A549 (cell line): ENCODE results near the gene CHRDL1. TPM values are rescaled to one million over a fixed set of nuclear protein-coding genes. Genes with fewer than 3 reads are reported as not detected.

Experiments used
- ATAC-seq, 2 experiments: fragments of 200-7000 bp in 1 of 2; fragments of >200 bp in 1 of 2; cut with Nextera tagmentation in 1 of 2; cut with Tn5 transposase in 1 of 2; 3 replicates each; pipeline versions ENCODE4 v1.8.0 to v1.9.1; 2018 to 2020; ENCODE audit warnings: mild to moderate bottlenecking in 1 of 2, moderate library complexity in 1 of 2
- CTCF ChIA-PET: fragments of 300-600 bp; sonication (Branson Sonifier 250); formaldehyde crosslinking; extraction: SDS; loops from one replicate; lab custom pipeline; 2021; ENCODE audit warnings: antibody characterized with exemption, inconsistent platforms; lab: Yijun Ruan, JAX
- POLR2A ChIA-PET: fragments of 350-600 bp; formaldehyde crosslinking; extraction: SDS; loops from one replicate; lab custom pipeline; 2021; ENCODE audit warnings: antibody characterized with exemption, inconsistent platforms; lab: Yijun Ruan, JAX
- DNase-seq, 2 experiments: peaks; one replicate each; pipeline versions ENCODE4 v3.0.0 to v3.0.0-alpha.2; 2011 to 2016; ENCODE audit warnings: low read depth in 1 of 2, low spot score in 1 of 2
- FAIRE-seq: peaks from 2 replicates; lab custom pipeline; 2011; peaks lifted over from hg19 to GRCh38; lab: Jason Lieb, UNC
- H3K27ac ChIP-seq, 2 experiments: fragments of >200 bp; sonication (Bioruptor Twin); formaldehyde crosslinking; 3 replicates each; pipeline ENCODE4 v1.5.1; 2016 to 2017
- H3K4me1 ChIP-seq: fragments of >200 bp; sonication (Bioruptor Twin); formaldehyde crosslinking; 3 replicates; pipeline ENCODE4 v1.6.1; 2016
- H3K4me2 ChIP-seq: fragments of >200 bp; sonication (Bioruptor Twin); formaldehyde crosslinking; 3 replicates; pipeline ENCODE4 v1.6.1; 2016
- H3K4me3 ChIP-seq: fragments of >200 bp; sonication (Bioruptor Twin); formaldehyde crosslinking; 3 replicates; pipeline ENCODE4 v1.5.1; 2016
- H3K9me3 ChIP-seq: fragments of >200 bp; sonication (Bioruptor Twin); formaldehyde crosslinking; 3 replicates; pipeline ENCODE4 v1.6.1; 2016
- CBX8 ChIP-seq: fragments of 200-600 bp; sonication (generic); IDR thresholded peaks from 2 replicates; pipeline ENCODE4 v1.6.1; 2016
- CHD2 ChIP-seq: fragments of 150-350 bp; IDR thresholded peaks from 2 replicates; pipeline ENCODE4 v1.6.1; 2014; ENCODE audit warnings: low read length; ENCODE audit not compliant: partially characterized antibody
- EHF ChIP-seq: fragments of 250-450 bp; sonication (Bioruptor Pico); IDR thresholded peaks from 2 replicates; pipeline ENCODE4 v1.5.0; 2020; ENCODE audit warnings: mild to moderate bottlenecking
- EHMT2 ChIP-seq: fragments of 200-600 bp; sonication (generic); IDR thresholded peaks from 2 replicates; pipeline ENCODE4 v1.6.1; 2016; ENCODE audit warnings: antibody characterized with exemption, low read depth, mild to moderate bottlenecking, moderate library complexity
- EP300 ChIP-seq, 2 experiments: fragments of >200 bp; sonication (Bioruptor Twin); formaldehyde crosslinking; IDR thresholded peaks; 2 replicates in 1 of 2; 3 replicates in 1 of 2; pipeline ENCODE4 v1.6.1; 2016 to 2017
- ESRRA ChIP-seq: fragments of 150-350 bp; IDR thresholded peaks from 2 replicates; pipeline ENCODE4 v1.6.1; 2014; ENCODE audit warnings: mild to moderate bottlenecking, low read length, borderline replicate concordance
- FOSB ChIP-seq: fragments of 250-450 bp; sonication (Bioruptor Pico); IDR thresholded peaks from 2 replicates; pipeline ENCODE4 v1.5.0; 2020; ENCODE audit warnings: mild to moderate bottlenecking, moderate library complexity
- HOXB13 ChIP-seq: fragments of 250-450 bp; sonication (Bioruptor Pico); IDR thresholded peaks from 2 replicates; pipeline ENCODE4 v1.5.0; 2020; ENCODE audit warnings: low read depth, mild to moderate bottlenecking, moderate library complexity
- JUNB ChIP-seq: fragments of >200 bp; sonication (Bioruptor Twin); formaldehyde crosslinking; IDR thresholded peaks from 2 replicates; pipeline ENCODE4 v1.6.1; 2016
- MYC ChIP-seq: IDR thresholded peaks from 2 replicates; pipeline ENCODE4 v1.6.1; 2012; ENCODE audit warnings: mild to moderate bottlenecking, inconsistent platforms, low read length, improper control_type of control experiment, borderline replicate concordance
- PHF8 ChIP-seq: fragments of 200-600 bp; sonication (generic); IDR thresholded peaks from 2 replicates; pipeline ENCODE4 v1.6.1; 2016; ENCODE audit warnings: low read depth, mild to moderate bottlenecking, antibody characterized with exemption, moderate library complexity, borderline replicate concordance
- RARB ChIP-seq: fragments of 250-450 bp; sonication (Bioruptor Pico); IDR thresholded peaks from 2 replicates; pipeline ENCODE4 v1.8.0; 2021; ENCODE audit warnings: mild to moderate bottlenecking, moderate library complexity
- REST ChIP-seq: fragments of 200-600 bp; sonication (generic); IDR thresholded peaks from 2 replicates; pipeline ENCODE4 v1.6.1; 2016; ENCODE audit warnings: antibody characterized with exemption, mild to moderate bottlenecking, moderate library complexity
- SMC3 ChIP-seq: fragments of >200 bp; sonication (Bioruptor Twin); formaldehyde crosslinking; IDR thresholded peaks from 3 replicates; pipeline ENCODE4 v1.6.1; 2018; ENCODE audit warnings: inconsistent platforms
- ZC3H11A ChIP-seq: fragments of 450-650 bp; IDR thresholded peaks from 2 replicates; pipeline ENCODE4 v1.6.1; 2014; ENCODE audit warnings: antibody characterized with exemption, mild to moderate bottlenecking
- ZNF302 ChIP-seq: fragments of 250-450 bp; sonication (Bioruptor Pico); IDR thresholded peaks from 2 replicates; pipeline ENCODE4 v1.9.0; 2021; ENCODE audit warnings: inconsistent platforms, mild to moderate bottlenecking, moderate library complexity
- WGBS: methylation state at CpG from one replicate; pipeline ENCODE4 v1.1.6; 2017; ENCODE audit errors: missing lambda C conversion rate; 5-methylcytosine and 5-hydroxymethylcytosine counted together
- polyA plus RNA-seq, 4 experiments: library from polyadenylated mRNA; depleted of rRNA in 3 of 4; stranded (reverse); fragments of >200 nt; fragmentation: RNase III in 1 of 4; extraction: RNeasy Plus Mini Kit Qiagen cat#74134 plus additional on column Dnase treatment in 1 of 4; gene quantifications; 2 replicates in 3 of 4; 3 replicates in 1 of 4; pipeline ENCODE4 v1.2.3, GENCODE V29; 2011 to 2017
- TF ChIP-seq, protein P1 (sequence below): fragments of 450-650 bp; IDR thresholded peaks from 2 replicates; pipeline ENCODE4 v1.6.1; 2014; ENCODE audit warnings: antibody characterized with exemption
- TF ChIP-seq, protein P2 (sequence below): IDR thresholded peaks from 2 replicates; pipeline ENCODE4 v1.6.1; 2012; ENCODE audit warnings: low read depth, borderline replicate concordance
- TF ChIP-seq, protein P3 (sequence below): fragments of >200 bp; sonication (Bioruptor Twin); formaldehyde crosslinking; IDR thresholded peaks from 3 replicates; pipeline ENCODE4 v1.5.1; 2016

The CHRDL1 gene
- polyA plus RNA-seq, 2 of the 4 experiments (the other 2 are of a cell fraction): not detected

- Histone ChIP-seq H3K9me3 (no peaks in the 10 kb centered on the region), H3K27ac (no peak overlapping the region), H3K4me2 (no peak overlapping the region), H3K4me1 (no peaks in the 10 kb centered on the region), H3K4me3 (no peak overlapping the region)
- ChIA-PET POLR2A (no interaction called here), CTCF (no interaction called here)
- WGBS: 0% methylated on average over 1 of the region's 1 CpG
- TF ChIP-seq, protein P1, sequence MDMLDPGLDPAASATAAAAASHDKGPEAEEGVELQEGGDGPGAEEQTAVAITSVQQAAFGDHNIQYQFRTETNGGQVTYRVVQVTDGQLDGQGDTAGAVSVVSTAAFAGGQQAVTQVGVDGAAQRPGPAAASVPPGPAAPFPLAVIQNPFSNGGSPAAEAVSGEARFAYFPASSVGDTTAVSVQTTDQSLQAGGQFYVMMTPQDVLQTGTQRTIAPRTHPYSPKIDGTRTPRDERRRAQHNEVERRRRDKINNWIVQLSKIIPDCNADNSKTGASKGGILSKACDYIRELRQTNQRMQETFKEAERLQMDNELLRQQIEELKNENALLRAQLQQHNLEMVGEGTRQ: no peak
- TF ChIP-seq FOSB (CRISPR knock-in tag) (no peak), EP300 (IDR thresholded peaks at IDR 0.05) (no peak), CHD2 (no peak), HOXB13 (CRISPR knock-in tag) (no peak), CBX8 (no peak), EHMT2 (no peak), PHF8 (no peak), ZNF302 (no peak), ESRRA (no peak), RARB (CRISPR knock-in tag) (no peak), EHF (CRISPR knock-in tag) (no peak), REST (no peak), JUNB (no peak), SMC3 (no peak), ZC3H11A (no peak)
- TF ChIP-seq, protein P2, sequence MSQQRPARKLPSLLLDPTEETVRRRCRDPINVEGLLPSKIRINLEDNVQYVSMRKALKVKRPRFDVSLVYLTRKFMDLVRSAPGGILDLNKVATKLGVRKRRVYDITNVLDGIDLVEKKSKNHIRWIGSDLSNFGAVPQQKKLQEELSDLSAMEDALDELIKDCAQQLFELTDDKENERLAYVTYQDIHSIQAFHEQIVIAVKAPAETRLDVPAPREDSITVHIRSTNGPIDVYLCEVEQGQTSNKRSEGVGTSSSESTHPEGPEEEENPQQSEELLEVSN: no peak
- TF ChIP-seq, protein P3, sequence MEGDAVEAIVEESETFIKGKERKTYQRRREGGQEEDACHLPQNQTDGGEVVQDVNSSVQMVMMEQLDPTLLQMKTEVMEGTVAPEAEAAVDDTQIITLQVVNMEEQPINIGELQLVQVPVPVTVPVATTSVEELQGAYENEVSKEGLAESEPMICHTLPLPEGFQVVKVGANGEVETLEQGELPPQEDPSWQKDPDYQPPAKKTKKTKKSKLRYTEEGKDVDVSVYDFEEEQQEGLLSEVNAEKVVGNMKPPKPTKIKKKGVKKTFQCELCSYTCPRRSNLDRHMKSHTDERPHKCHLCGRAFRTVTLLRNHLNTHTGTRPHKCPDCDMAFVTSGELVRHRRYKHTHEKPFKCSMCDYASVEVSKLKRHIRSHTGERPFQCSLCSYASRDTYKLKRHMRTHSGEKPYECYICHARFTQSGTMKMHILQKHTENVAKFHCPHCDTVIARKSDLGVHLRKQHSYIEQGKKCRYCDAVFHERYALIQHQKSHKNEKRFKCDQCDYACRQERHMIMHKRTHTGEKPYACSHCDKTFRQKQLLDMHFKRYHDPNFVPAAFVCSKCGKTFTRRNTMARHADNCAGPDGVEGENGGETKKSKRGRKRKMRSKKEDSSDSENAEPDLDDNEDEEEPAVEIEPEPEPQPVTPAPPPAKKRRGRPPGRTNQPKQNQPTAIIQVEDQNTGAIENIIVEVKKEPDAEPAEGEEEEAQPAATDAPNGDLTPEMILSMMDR: no peak
- ATAC-seq (no peak), FAIRE-seq (no peak), DNase-seq (no peak)
Measured at GRCh38 chrX:110678591-110678990, 117.0 kb downstream of the CHRDL1 start.

- TF ChIP-seq, protein P3: no peak
- no peak for TF ChIP-seq MYC
- H3K4me1 ChIP-seq: no peaks in the 10 kb centered on the region
- DNase-seq (no peak), ATAC-seq (no peak), FAIRE-seq (no peak)
- ChIA-PET CTCF (interaction anchor here (1.4 kb wide), 1 partner anchor 12 kb away, joined by 3 read pairs; no protein-coding TSS in a partner anchor), POLR2A (no interaction called here)
- no peak overlapping the region for H3K27ac ChIP-seq
- no peaks in the 10 kb centered on the region for H3K9me3 ChIP-seq
- WGBS: 0% methylated on average over 1 of the region's 1 CpG
- no peak overlapping the region for H3K4me2 ChIP-seq
- no peak overlapping the region for H3K4me3 ChIP-seq
Measured at GRCh38 chrX:110675886-110676285, 119.7 kb downstream of the CHRDL1 start.
